Right ventricle myocardium inferior (tissue), 1 donor: ENCODE results near the gene JDP2. TPM values are rescaled to one million over a fixed set of nuclear protein-coding genes. Genes with fewer than 3 reads are reported as not detected.
A peak's percentile ranks its signal among the peaks of the same experiment; 100 is the strongest.
"Not testable (repeated sequence)": the region's sequence is repeated elsewhere in the genome, so short reads cannot be mapped to it uniquely, and the experiment has no call there.

ENCODE experiments used
- ATAC-seq: fragments of 200-7000 bp; cut with Tn5 transposase; one replicate; pipeline ENCODE4 v1.9.1; 2020; ENCODE audit warnings: mild to moderate bottlenecking, moderate library complexity
- DNase-seq: peaks from one replicate; pipeline ENCODE4 v3.0.0; 2021; ENCODE audit errors: missing footprints
- intact Hi-C: fragments of 100-400 bp; cut with DNase I; formaldehyde crosslinking; loops from one replicate; pipeline ENCODE4 v1.11.0; 2022
- long read RNA-seq: library from polyadenylated mRNA; unstranded; transcript quantifications from one replicate; pipeline ENCODE4 v2.0.0, GENCODE V29; 2021
- total RNA-seq: library from RNA; stranded (reverse); fragmentation: NEBNext Ultra II Directional; extraction: Animal tissue kit (Norgen Biotek cat#: 25700); gene quantifications from one replicate; pipeline ENCODE4 v1.2.1, GENCODE V29; 2021
- donor health status: DM: no; HTN: yes; CAD: no; lungs with severe emphysema.

JDP2 gene, protein sequence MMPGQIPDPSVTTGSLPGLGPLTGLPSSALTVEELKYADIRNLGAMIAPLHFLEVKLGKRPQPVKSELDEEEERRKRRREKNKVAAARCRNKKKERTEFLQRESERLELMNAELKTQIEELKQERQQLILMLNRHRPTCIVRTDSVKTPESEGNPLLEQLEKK
- total RNA-seq = 27.2 TPM
- long read RNA-seq, transcript JDP2-206 (4 exons, 631 nt) = major isoform, 14 of 24 reads
- long read RNA-seq, partial matches to known transcripts = 0 of 24 reads
- long read RNA-seq, other reads (novel, unspliced or antisense) = 10 of 24 reads

DNA sequence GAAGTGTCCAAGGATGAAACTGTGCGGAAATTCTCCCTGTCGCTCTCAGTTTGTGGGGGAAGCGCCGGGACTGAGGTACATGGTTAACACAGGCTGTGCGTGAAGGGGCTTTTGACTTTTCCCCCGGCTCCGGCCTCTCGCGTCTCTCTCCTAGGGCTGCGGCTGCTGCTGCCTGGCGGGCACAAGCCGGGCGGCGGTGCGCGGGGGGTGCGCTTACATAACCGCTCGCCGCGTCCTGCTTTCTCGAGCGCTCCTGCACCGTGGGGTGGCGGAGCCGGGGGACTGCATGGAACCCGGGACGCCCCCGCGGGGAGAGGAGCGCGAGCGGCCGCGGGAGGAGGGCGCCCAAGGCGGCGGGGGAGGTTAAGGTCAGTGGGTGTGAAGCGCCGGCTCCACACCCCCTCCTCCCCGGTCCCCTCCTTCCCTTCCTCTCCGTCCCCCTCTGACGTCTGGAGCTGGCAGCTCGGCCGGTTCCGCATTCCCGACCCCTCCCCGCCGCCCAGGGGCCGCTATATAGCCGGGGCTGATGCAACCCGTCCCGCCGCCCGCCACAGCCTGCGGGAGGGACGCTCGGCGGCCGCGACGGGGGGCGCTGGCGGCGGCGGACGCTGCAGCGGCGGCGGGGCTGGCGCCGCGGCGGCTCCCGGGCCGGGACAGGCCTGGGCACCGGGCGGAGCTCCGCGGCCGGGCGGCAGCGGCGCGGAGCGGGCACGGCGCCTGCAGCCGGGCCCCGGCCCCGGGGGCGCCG is at the start of gene JDP2:
Gene JDP2 (plus strand): TSS at position 541 of the 748 bp plus-strand sequence. CDS start 9,899 bp downstream, outside the sequence.
- DNase-seq (peak; percentile 98), ATAC-seq (peak; percentile 93)
- intact Hi-C loops = loop anchor here (1.0 to 5.0 kb wide), 3 partner anchors 27 to 87 kb away; no protein-coding TSS in a partner anchor

DNA sequence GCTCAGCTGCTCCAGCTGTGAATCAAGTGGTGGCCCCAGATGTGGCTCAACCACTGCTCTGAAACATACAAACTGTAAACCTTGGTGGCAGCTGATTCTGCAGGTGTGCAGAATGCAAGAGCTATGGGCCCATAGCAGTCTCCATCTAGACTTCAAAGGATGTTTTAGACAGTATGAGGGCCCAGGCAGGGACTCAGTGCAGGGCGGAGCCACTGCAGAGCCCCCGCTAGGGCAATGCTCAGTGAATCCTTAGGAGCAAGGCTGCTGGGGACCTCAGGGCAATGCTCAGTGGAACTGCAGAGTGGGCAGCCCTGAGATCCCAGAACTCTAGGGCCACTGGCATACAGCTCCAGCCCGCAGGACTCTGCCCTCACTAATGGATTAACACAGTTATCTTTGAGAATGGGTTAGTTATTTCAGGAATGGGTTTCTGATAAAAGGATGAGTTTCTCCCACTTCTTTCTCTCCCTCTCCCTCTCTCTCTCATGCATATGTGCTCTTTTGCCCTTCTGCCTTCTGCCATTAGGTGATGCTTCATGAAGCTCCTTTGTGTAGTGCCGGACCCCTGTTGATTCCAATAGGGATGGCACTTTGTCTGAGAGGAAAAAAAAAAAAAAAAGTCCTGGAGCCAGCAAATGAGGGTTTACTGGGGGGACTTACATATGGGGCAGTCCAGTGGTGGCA is 48.4 kb upstream of the JDP2 start:
- intact Hi-C loops = no loop called here
- DNase-seq (no peak), ATAC-seq (no peak)

DNA sequence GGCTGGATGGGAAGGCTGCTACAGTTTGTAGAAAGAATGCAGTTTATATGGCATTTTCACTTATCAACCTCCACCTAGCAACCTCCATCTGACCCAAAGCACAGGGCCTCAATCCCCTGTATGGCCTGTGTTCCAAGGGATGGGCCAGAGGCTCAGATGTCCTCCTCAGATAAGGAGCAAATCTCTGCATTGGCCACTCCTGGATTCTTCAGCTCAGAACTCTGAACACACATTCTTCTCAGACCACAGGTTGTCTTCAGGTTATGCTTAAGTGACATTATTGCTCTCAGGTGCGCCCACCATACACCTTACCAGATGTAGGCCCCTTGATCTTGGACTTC is 47.9 kb upstream of the JDP2 start:
- DNase-seq (no peak), ATAC-seq (no peak)
- intact Hi-C loops = no loop called here

DNA sequence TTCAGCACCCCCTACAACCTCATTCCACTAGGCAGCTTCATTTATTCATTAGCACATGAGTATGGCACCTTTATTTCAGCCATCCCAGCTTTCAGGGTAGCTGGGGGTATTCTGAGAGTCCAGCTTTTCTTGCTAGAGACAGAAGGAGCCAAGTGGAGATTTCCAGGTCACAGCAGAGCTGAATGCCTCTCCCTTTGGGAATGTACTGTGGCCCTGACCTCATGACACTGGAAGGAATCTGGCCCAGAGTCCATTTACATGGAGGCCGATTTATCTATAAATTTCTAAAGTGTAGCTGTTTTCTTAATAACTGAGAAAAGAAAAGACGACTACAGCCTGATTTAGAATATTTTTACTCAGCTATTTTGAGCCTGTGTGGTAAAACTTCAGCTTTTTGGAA is 47.2 kb upstream of the JDP2 start:
- intact Hi-C loops = no loop called here
- ATAC-seq (no peak), DNase-seq (no peak)

DNA sequence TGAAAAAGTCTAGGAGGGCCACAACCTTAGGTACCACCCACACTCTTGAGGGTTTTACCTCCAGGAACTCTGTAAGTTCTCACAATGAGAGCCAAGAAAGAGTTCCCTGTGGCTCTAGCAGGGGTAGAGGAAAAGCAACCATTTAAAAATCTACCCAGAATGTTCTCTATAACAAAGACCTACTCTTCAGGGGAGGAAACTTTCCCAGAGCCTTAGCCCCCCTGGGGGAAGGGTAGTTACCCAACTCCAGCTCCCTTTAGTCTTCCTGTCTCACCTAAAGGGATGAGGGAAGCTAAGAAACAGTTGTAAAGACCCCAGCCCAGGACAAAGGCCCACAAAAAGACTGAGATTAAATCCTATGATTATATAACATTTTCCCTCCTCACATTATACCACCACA is 46.2 kb upstream of the JDP2 start:
- ATAC-seq (no peak), DNase-seq (no peak)
- intact Hi-C loops = no loop called here

DNA sequence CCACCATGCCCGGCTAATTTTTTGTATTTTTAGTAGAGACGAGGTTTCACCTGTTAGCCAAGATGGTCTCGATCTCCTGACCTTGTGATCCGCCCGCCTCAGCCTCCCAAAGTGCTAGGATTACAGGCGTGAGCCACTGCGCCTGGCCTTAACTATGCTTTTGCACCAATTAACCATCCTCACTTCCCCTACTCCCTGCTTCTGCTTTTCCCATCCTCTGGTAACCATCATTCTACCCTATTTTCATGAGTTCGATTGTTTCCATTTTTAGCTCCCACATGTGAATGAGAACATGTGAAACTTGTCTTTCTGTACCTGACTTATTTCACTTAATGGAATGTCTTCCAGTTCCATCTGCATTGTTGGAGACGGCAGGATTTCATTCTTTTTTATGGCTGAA is 44.6 kb upstream of the JDP2 start:
- intact Hi-C loops, ATAC-seq, DNase-seq: not testable (repeated sequence)

DNA sequence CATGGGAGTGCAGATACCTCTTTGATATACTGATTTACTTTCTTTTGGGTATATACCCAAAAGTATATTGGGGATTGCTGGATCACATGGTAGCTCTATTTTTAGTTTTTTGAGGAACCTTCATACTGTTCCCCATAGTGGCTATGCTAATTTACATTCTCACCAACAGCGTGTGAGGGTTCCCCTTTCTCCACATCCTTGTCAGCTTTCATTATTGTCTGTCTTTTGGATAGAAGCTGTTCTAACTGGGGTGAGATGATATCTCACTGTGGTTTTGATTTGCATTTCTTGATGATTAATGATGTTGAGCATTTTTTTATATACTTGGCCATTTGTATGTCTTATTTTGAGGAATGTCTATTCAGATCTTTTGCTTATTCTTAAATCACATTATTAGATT is 44.1 kb upstream of the JDP2 start:
- ATAC-seq (peak; percentile 31), DNase-seq (no peak)
- intact Hi-C loops = no loop called here

DNA sequence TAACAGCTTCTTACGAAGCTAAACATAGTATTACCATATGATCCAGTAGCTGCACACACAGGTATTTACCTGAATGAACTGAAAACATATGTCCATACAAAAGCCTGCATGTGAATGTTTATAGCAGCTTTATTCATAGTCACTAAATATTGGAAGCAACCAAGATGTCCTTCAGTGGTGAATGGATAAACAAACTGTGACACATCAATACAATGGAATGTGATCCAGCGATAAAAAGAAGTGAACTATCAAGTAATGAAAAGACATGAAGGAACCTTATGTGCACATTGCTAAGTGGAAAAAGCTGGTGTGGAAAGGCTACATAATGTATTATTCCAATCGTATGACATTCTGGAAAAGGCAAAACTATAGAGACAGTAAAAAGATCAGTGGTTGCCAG is 38.1 kb upstream of the JDP2 start:
- ATAC-seq (no peak), DNase-seq (no peak)
- intact Hi-C loops = no loop called here

DNA sequence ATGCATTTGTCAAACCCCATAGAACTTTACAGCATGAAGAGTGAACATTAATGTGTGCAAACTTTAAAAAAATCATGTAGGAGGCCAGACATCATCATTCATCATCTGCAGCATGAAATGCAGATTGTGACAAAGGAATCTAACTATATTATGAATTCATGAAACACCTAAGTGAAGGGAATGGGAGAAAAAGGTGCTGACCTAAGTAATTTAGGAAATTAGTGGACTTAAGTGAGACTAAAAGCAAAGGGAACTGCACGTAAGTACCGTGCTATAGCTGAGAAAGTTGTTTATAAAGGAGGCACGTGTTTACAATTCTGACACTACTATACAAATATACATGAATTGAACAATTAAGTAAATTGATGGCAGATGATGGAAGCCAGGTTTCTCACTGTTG is 37.6 kb upstream of the JDP2 start:
- DNase-seq (no peak), ATAC-seq (no peak)
- intact Hi-C loops = no loop called here

DNA sequence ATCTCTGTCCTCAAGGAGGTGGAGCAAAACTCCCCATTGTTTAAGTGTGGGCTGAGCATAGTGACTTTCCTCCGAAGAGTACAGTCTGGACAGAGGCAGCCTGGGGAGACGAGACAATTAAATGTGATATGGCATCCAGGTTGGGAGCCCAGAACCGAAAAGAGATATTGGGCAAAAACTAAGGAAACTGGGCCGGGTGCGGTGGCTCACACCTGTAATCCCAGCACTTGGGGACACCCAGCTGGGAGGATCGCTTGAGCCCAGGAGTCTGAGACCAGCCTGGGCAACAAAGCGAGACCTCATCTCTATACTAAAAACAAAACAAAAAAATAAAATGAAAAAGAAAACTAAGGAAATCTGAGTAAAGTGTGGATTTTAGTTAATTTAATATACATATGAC is 35.9 kb upstream of the JDP2 start:
- intact Hi-C loops = no loop called here
- ATAC-seq = no peak

DNA sequence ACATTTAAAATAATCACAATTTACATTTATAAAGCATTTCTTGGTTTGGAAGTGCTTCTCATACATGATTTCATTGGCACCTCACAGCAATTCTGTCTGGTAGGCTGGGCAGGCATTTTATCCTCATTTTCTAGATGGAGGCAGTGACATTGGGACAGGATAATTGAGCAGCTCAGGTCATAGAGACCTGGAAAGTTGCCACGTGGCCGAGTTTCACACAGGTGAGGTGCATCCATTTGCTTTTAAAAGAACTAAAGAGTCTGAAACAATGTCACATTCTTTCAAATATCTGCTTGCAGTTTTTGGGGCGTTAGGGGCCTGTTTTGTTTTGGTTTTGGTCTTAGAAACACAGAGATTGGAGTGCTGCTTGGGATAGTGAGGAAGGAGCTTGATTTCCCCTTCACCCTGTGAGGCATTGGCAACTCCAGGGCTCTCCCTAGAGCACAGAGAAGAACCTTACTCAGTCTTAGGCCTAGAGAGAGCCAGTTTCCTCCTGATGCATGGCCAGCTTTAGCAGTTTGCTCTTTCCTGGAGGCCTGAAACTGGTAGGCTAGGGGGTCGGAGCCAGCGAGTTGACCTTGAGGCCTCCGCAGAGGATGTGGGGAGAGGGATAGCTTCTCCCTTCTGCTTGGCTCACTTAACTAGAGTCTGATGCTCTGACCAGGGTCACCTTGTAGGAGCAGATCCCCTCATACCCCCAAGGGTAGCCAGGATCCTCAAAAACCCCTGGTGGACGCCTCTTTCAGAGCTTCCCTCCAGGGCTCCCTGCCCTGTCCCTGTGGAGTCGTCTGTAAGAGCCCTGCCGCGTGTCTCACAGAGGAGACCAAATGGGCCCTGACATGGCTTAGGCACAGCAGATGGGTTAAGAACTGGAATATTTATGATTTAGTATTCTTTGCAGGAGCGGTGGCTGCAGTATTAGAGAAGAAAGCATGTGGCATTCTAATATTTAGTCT is 34.9 kb upstream of the JDP2 start:
- intact Hi-C loops = no loop called here
- DNase-seq (no peak), ATAC-seq (no peak)

More for the DNA sequence above, 35.9 kb upstream of the JDP2 start:
- no peak for DNase-seq

DNA sequence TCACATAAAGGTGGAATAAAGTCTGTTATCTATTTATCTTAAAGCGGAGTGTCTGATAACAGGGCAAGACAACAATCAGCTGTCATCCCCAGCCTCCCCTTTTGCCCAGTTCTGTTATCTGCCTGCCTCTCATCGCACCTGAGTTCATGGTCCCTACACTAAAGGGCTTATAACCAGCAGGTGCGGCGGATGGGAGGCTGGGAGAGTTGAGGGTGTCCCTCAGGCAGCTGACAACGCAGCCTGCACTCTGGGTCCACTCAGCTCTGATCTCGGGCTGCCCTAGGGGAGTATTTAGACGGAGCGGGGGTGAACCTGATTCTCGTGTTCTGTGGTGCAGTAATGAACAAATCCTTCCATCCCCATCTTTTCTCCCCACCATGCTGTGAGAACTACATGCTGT is 34.0 kb upstream of the JDP2 start:
- DNase-seq (no peak), ATAC-seq (no peak)
- intact Hi-C loops = no loop called here

DNA sequence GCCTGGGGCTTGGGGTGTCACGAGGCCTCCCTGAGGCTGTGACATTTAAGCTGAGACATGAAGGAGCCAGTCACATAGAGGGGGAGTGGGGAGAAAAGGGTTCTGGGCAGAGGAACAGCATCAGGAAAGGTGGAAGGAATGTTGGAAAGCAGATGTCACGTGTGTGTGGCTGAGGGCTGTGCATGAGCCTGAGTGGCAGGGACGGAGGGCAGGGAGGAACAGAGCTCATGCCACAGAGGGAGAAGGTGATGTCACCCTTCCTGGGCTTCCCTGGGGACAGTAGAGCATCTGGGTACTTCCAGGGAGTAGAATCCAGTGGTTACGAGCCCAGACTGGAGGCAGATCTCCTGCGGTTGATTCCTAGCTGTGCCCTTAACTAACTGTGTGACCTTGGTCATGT is 32.0 kb upstream of the JDP2 start:
- intact Hi-C loops = no loop called here
- ATAC-seq = no peak
- no peak for DNase-seq

DNA sequence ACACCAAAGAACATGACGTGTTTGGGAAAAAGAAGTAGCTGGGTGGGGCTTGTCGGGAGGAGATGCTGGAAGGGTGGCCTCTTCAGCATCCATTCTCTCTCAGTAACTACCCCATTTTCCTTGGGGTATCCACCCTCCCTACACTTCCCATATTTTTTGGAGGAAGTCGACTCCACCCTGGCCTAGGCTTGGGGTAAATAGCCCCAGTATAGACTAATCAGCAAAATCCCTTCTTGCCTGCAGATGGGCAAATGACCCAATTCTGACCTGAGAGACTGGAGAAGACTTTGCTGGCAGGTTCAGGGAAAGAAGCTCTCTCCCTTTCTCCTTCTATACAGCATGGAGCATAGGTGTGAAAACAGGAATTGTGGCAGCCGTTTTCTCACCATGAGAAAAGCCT is 28.5 kb upstream of the JDP2 start:
- DNase-seq (no peak), ATAC-seq (peak; percentile 14)
- intact Hi-C loops = loop anchor here (2.0 kb wide), 1 partner anchor 59 kb away; no protein-coding TSS in a partner anchor

DNA sequence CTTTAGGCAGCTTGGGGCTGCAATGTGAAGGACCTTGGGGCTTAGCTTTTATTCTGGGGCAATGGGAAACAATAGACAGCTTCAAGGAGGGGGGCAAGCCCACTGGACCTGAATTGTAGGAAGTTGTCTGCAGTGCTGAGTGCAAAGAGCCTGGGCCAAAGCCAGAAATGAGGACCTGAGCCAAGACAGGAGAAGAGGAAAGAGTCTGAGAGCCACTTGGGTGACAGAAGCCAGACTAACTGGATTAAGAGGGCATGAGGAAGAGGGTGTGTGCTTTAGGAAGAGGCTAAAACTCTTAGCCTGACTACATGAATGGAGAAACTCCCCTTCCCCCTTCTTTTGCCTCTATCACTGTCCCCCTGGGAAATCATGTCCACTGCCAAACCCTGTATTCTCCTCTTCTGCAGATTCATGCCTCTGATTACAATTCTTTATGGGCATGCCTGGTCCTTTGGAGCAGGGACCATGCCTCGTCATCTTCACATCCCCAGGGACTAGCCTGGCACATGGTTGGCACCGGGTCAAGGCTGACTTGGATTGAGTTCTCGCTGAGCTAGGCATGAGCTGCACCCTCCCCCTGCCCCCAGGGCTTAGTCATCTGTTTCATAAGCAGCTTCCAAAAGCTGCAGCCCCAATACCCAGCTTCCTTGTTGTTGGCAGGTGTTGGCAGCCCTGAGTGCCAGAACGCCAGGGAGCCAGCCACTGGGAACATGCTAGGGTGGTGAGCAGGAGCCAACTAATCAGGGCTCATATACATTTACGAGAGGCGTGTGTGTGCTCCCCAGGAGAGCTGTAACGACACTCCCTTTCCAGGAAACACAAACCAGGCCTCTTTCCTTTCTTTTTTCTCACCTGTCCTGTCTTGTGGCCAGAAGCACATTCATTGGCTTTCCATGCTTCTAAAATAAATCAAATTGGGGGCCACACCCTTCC is 27.7 kb upstream of the JDP2 start:
- ATAC-seq (peak; percentile 88), DNase-seq (peak; percentile 92)
- intact Hi-C loops = loop anchor here (1.0 to 2.0 kb wide), 2 partner anchors 27 to 59 kb away; no protein-coding TSS in a partner anchor

DNA sequence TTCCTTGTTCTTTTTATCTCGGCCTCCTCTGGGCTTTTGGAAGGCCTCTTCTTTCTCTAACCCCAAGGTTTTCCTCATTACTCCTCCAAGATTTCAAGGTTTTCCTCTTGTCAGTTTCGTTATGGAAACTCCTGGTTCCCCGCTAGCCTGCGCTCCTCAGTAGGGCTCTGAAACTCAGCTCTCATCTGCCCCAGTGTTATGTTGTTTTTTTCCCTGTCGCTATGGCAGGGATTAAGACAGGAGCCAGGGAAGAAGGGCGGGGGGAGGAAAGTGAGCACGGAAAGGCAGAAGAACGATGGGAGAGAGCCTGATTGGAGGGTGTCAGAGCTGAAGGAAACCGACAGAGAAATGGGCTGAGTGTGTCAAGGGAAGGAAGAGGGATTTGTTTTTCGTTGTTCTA is 26.5 kb upstream of the JDP2 start:
- ATAC-seq (peak; percentile 82), DNase-seq (peak; percentile 75)
- intact Hi-C loops = no loop called here

DNA sequence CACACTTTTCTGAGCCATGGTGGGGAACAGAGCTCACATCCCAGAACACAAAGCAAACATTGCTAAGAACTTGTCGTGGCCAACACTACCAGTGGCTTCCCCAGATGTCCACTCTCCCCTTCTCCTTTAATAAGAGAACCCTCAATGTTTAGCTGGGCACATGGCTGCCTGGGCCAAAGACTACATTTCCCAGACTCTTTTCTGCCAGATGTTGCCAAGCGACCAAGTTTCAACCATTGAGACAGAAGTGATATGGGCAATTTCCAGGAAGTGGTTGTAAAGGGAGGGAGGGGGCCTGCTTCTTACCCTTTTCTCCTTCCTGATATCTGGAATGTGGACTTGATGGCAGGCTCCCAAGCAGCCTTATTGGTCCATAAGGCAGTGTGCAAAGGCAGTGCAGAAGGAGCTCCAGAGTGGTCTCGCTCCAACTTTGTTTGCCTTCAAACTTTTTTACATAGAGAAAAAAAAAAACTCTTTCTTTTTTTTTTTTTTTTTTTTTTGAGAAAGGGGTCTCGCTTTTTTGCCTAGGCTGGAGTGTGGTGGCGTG is 24.9 kb upstream of the JDP2 start:
- no peak for ATAC-seq
- no peak for DNase-seq
- intact Hi-C loops = no loop called here
